ENCODE measurements around the gene TCIRG1.

DNA sequence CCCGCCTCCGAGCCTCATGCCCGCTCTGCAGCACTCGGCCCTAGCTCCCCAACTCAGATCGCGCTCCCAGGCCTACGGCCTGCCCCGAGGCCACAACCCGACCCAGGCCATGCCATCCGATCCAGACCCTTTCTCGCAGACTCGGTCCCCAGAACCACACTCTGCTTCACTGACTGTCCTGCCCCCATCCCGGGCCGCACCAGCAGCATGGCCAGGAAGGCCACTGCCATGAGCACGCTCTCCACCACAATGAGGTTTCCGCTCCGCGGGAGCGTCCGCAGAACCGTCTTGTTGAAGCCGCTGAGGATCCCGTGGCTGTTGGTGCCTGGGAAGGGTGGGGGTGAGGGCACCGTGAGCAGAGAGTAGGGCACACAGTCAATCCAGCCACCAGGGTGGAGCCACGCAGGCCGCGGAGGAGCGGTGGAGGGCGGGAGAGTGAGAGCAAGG, 41.3 kb upstream of the TCIRG1 start:
- no peak for TF ChIP-seq CTCF (IDR thresholded peaks at IDR 0.05)
- no peak for TF ChIP-seq POLR2A (IDR thresholded peaks at IDR 0.05)

Measured in adrenal gland (tissue), 5 donors.